Fibroblast of lung (primary cell): ENCODE measurements around the gene MTRFR.

Experiments used
- CTCF ChIP-seq, 2 donors: IDR thresholded peaks in 1 of 2; conservative IDR thresholded peaks in 1 of 2; 1 replicate in 1 of 2; 2 replicates in 1 of 2; pipeline ENCODE4 v1.5.1; 2011 to 2012; ENCODE audit warnings: low read length in 2 of 2, control low read depth in 1 of 2, inconsistent platforms in 1 of 2, low read depth in 1 of 2, mild to moderate bottlenecking in 1 of 2
- EZH2 ChIP-seq: IDR thresholded peaks from 2 replicates; pipeline ENCODE4 v1.5.1; 2012; ENCODE audit warnings: low read length, control low read depth, mild to moderate bottlenecking; ENCODE audit errors: missing control alignments

- no peak for TF ChIP-seq CTCF (conservative IDR thresholded peaks at IDR 0.05 in 1 of 2, IDR thresholded peaks at IDR 0.05 in 1 of 2; ENCODE audit: low read depth in 1 of 2, low read length in 2 of 2)
- TF ChIP-seq EZH2, result no peak
Measured at GRCh38 chr12:123270214-123271000, 37.2 kb downstream of the MTRFR start.
